ENCODE measurements around the gene RAX. TPM values are rescaled to one million over a fixed set of nuclear protein-coding genes. Genes with fewer than 3 reads are reported as not detected.
A peak's percentile ranks its signal among the peaks of the same experiment; 100 is the strongest.

Gene RAX
- total and polyA plus RNA-seq, 2 of the 8 experiments (the other 6 are each of a cell fraction or from before 2014, with no cell fraction given) = 0.12 to 0.52 TPM

DNA sequence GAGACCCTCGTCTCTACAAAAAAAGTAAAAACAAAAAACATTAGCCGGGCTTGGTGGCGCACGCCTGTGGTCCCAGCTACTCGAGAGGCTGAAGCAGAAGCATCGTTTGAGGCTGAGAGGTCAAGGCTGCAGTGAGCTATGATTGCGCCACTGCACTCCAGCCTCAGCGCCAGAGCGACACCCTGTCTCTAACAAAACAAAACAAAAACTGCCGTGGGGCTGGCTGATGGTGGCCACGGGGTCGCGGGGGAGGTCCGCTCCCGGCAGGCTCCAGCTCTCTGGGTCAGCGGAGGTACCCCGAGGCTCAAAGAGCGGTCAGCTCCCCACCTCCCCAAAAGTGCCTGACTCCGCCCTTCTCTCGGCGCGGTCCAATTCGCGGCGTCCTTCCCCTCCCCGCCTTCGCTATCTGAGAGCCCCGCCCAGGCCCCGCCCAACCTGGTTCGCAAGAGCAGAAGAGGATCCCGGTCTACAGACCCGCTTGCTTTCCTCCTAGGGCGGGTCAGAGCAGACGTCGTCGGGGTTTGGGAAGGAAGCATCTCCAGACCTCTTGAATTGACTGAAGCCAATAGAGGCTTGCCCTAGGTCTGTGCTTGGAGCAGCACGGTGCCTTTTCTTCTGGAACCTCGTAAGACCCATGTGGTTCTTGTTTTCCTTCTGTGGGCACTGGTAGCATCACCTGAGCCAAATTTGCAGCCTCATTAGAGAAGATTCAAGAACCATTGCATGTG is 7.8 kb downstream of the RAX start:
- no peak overlapping the region for H2AK5ac ChIP-seq (ENCODE audit: low read depth, low read length)
- no peak overlapping the region for H4K91ac ChIP-seq (replicated peaks; ENCODE audit: insufficient read length, low read length)
- no peak overlapping the region for H3K4ac ChIP-seq (replicated peaks; ENCODE audit: insufficient read length, low read depth, low read length)
- peak overlapping the region; percentile 29 to 60 (median 51); a peak in 7 of 8 replicates for H3K4me3 ChIP-seq (ENCODE audit: extremely low read depth in 1 of 4, insufficient read depth in 2 of 4, low read depth in 3 of 4, low read length in 4 of 4)
- H3K9ac ChIP-seq (replicated peaks in 1 of 4; ENCODE audit: extremely low read depth in 1 of 4, low read depth in 3 of 4, low read length in 3 of 4) = no peak overlapping the region
- FAIRE-seq = no peak
- H3K36me3 ChIP-seq (ENCODE audit: control insufficient read depth in 2 of 4, insufficient read depth in 4 of 4, low read length in 3 of 4) = no peaks in the 10 kb centered on the region; a peak in 1 of 8 replicates
- ChIA-PET CTCF (ENCODE audit: partially characterized antibody) (interaction anchor here (1.1 to 15.5 kb wide), 7 partner anchors 9 to 137 kb away, joined by 3 to 129 read pairs (median 25); partner anchors contain the start of genes GRP and RAX), POLR2A (ENCODE audit: partially characterized antibody) (interaction anchor here (0.9 to 2.3 kb wide), 3 partner anchors 10 to 61 kb away, joined by 3 to 11 read pairs (median 3); no protein-coding TSS in a partner anchor)
- H2BK20ac ChIP-seq (ENCODE audit: low read length) = no peak overlapping the region
- no peak overlapping the region for H3K23ac ChIP-seq (ENCODE audit: insufficient read length)
- H2BK120ac ChIP-seq (replicated peaks; ENCODE audit: low read depth, low read length) = no peak overlapping the region
- H4K5ac ChIP-seq (ENCODE audit: insufficient read length, low read depth, low read length) = no peak overlapping the region
- H4K20me1 ChIP-seq (replicated peaks in 1 of 2; ENCODE audit: control insufficient read depth in 1 of 2, insufficient read depth in 2 of 2, low read length in 2 of 2) = peaks cover 3 to 16% of the 10 kb centered on the region in 2 experiments
- H3K4me2 ChIP-seq (ENCODE audit: insufficient read depth in 1 of 2, low read depth in 2 of 2, low read length in 2 of 2) = peak overlapping the region; percentile 77 to 88
- DNase-seq (ENCODE audit: low read depth in 1 of 2, low spot score in 2 of 2) = peak in 1 of 2 experiments; percentile 91
- H3K79me1 ChIP-seq (ENCODE audit: low read depth, low read length) = no peaks in the 10 kb centered on the region
- H3K79me2 ChIP-seq (ENCODE audit: control insufficient read depth in 1 of 2, insufficient read depth in 2 of 2, low read length in 2 of 2) = no peaks in the 10 kb centered on the region
- no peak overlapping the region for H4K8ac ChIP-seq (ENCODE audit: extremely low read depth, insufficient read depth, low read length)
- H3K27ac ChIP-seq (ENCODE audit: low read depth, low read length) = no peak overlapping the region
- H2BK12ac ChIP-seq (ENCODE audit: low read depth, low read length) = no peak overlapping the region
- no peak overlapping the region for H2AFZ ChIP-seq (ENCODE audit: low read length)
- 3% methylated on average over 20 of the region's 38 CpGs; no CpG with 5 or more reads in 1 of the 2 experiments for WGBS, 2 experiments (ENCODE audit: extremely low coverage in 1 of 2, insufficient coverage in 1 of 2, insufficient read length in 1 of 2, insufficient replicate concordance in 2 of 2, low coverage in 1 of 2, low lambda C conversion rate in 2 of 2, missing lambda C conversion rate in 1 of 2)
- peaks cover 0 to 35% (median 23%) of the 10 kb centered on the region in 4 experiments; a peak in 6 of 7 replicates for H3K4me1 ChIP-seq (replicated peaks in 1 of 4; ENCODE audit: control insufficient read depth in 3 of 4, insufficient read depth in 4 of 4, low read length in 3 of 4)
- H3K27me3 ChIP-seq (replicated peaks in 1 of 4; ENCODE audit: control insufficient read depth in 3 of 4, extremely low read depth in 1 of 4, insufficient read depth in 3 of 4, low read length in 3 of 4) = peaks cover 64 to 80% (median 77%) of the 10 kb centered on the region in 4 experiments
- H3K23me2 ChIP-seq (ENCODE audit: low read depth, low read length) = peaks cover 10% of the 10 kb centered on the region; the same call in 1 of the 2 replicates
- no peak overlapping the region for H3K56ac ChIP-seq (replicated peaks; ENCODE audit: insufficient read length, low read depth, low read length)
- no peaks in the 10 kb centered on the region for H3K9me3 ChIP-seq (ENCODE audit: insufficient read depth in 2 of 2, low read depth in 1 of 2, low read length in 1 of 2)
- H3K18ac ChIP-seq (ENCODE audit: extremely low read depth, low read length) = no peak overlapping the region
- H3K14ac ChIP-seq (ENCODE audit: insufficient read length) = no peak overlapping the region
- H2BK5ac ChIP-seq (ENCODE audit: low read depth, low read length) = no peak overlapping the region
- no peak overlapping the region for H2BK15ac ChIP-seq (ENCODE audit: low read length)
- 0 out of 2 replicates have a peak, but pooled peaks have one; percentile 47 for TF ChIP-seq RBBP5 (IDR thresholded peaks at IDR 0.05; ENCODE audit: borderline replicate concordance, low read depth, low read length)
- peak; percentile 73 for TF ChIP-seq CEBPB (IDR thresholded peaks at IDR 0.05; ENCODE audit: low read depth, low read length)
- no peak for TF ChIP-seq PHF8 (conservative IDR thresholded peaks at IDR 0.05; ENCODE audit: low read depth, low read length)
- no peak for TF ChIP-seq CHD1 (IDR thresholded peaks at IDR 0.05; ENCODE audit: low read depth, low read length)
- TF ChIP-seq HDAC2 (IDR thresholded peaks at IDR 0.05; ENCODE audit: borderline replicate concordance in 1 of 2, low read depth in 2 of 2, low read length in 2 of 2) = no peak
- TF ChIP-seq TBP (IDR thresholded peaks at IDR 0.05; ENCODE audit: low read depth, low read length) = peak; percentile 34; the same call in 1 of the 2 replicates
- no peak for TF ChIP-seq SIX5 (IDR thresholded peaks at IDR 0.05; ENCODE audit: low read depth, low read length)
- no peak for TF ChIP-seq CHD2 (IDR thresholded peaks at IDR 0.05; ENCODE audit: low read length)
- peak; percentile 60; the same call in 1 of the 2 replicates for TF ChIP-seq TAF1 (IDR thresholded peaks at IDR 0.05; ENCODE audit: low read depth, low read length)
- TF ChIP-seq, protein P1, sequence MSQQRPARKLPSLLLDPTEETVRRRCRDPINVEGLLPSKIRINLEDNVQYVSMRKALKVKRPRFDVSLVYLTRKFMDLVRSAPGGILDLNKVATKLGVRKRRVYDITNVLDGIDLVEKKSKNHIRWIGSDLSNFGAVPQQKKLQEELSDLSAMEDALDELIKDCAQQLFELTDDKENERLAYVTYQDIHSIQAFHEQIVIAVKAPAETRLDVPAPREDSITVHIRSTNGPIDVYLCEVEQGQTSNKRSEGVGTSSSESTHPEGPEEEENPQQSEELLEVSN (IDR thresholded peaks at IDR 0.05) = 0 out of 2 replicates have a peak, but pooled peaks have one; percentile 11
- no peak for TF ChIP-seq RAD21 (IDR thresholded peaks at IDR 0.05 in 1 of 2, conservative IDR thresholded peaks at IDR 0.05 in 1 of 2; ENCODE audit: low read depth in 2 of 2, low read length in 2 of 2)
